H1 (cell line): ENCODE data around the gene PDE1A. TPM values are rescaled to one million over a fixed set of nuclear protein-coding genes. Genes with fewer than 3 reads are reported as not detected.

Source experiments
- CTCF ChIA-PET: fragments of 300-600 bp; sonication (Branson Sonifier 250); formaldehyde crosslinking; loops from one replicate; lab custom pipeline; 2021; ENCODE audit not compliant: partially characterized antibody; lab: Charles Lee
- POLR2A ChIA-PET: fragments of 300-600 bp; sonication (Branson Sonifier 250); formaldehyde crosslinking; loops from one replicate; lab custom pipeline; 2021; ENCODE audit warnings: inconsistent platforms; ENCODE audit not compliant: partially characterized antibody; lab: Charles Lee
- DNase-seq, 2 experiments: peaks; one replicate each; pipeline versions ENCODE4 v3.0.0 to v3.0.0-alpha.2; 2010 to 2022; ENCODE audit warnings: low spot score in 2 of 2, low read depth in 1 of 2, mixed read lengths in 1 of 2
- FAIRE-seq: peaks from 2 replicates; lab custom pipeline; 2011; peaks lifted over from hg19 to GRCh38; lab: Jason Lieb, UNC
- H2AFZ ChIP-seq: 2 replicates; pipeline ENCODE4 v1.8.1; 2012; ENCODE audit warnings: low read length, inconsistent platforms
- H2AK5ac ChIP-seq: 2 replicates; pipeline ENCODE4 v1.6.1; 2013; ENCODE audit warnings: low read depth, low read length
- H2BK120ac ChIP-seq: replicated peaks from 2 replicates; pipeline ENCODE3; 2013; ENCODE audit warnings: low read depth, low read length, inconsistent platforms
- H2BK12ac ChIP-seq: 2 replicates; pipeline ENCODE4 v1.6.1; 2013; ENCODE audit warnings: low read depth, low read length
- H2BK15ac ChIP-seq: 2 replicates; pipeline ENCODE4 v1.6.1; 2013; ENCODE audit warnings: low read length
- H2BK20ac ChIP-seq: 2 replicates; pipeline ENCODE4 v1.6.1; 2013; ENCODE audit warnings: low read length
- H2BK5ac ChIP-seq: 2 replicates; pipeline ENCODE4 v1.6.1; 2013; ENCODE audit warnings: low read depth, low read length
- H3K14ac ChIP-seq: 2 replicates; pipeline ENCODE4 v1.6.1; 2013; ENCODE audit warnings: inconsistent platforms; ENCODE audit not compliant: insufficient read length
- H3K18ac ChIP-seq: 2 replicates; pipeline ENCODE4 v1.6.1; 2013; ENCODE audit warnings: low read length; ENCODE audit errors: extremely low read depth
- H3K23ac ChIP-seq: 2 replicates; pipeline ENCODE4 v1.6.1; 2013; ENCODE audit warnings: inconsistent platforms; ENCODE audit not compliant: insufficient read length
- H3K23me2 ChIP-seq: 2 replicates; pipeline ENCODE4 v1.6.1; 2013; ENCODE audit warnings: low read depth, low read length
- H3K27ac ChIP-seq: 2 replicates; pipeline ENCODE4 v1.6.1; 2011; ENCODE audit warnings: low read depth, low read length, inconsistent platforms
- H3K27me3 ChIP-seq, 4 experiments: replicated peaks in 1 of 4; 1 replicate in 1 of 4; 2 replicates in 3 of 4; pipeline versions ENCODE4 v1.6.1 to v1.8.1; 2011 to 2013; ENCODE audit warnings: low read length in 3 of 4, mild to moderate bottlenecking in 3 of 4, inconsistent platforms in 2 of 4, mixed read lengths in 2 of 4, moderate library complexity in 1 of 4; ENCODE audit not compliant: control insufficient read depth in 3 of 4, insufficient read depth in 3 of 4; ENCODE audit errors: extremely low read depth in 1 of 4
- H3K36me3 ChIP-seq, 4 experiments: 2 replicates each; pipeline versions ENCODE4 v1.6.1 to v1.8.1; 2011 to 2013; ENCODE audit warnings: mild to moderate bottlenecking in 4 of 4, low read length in 3 of 4, moderate library complexity in 2 of 4, control low read depth in 1 of 4, inconsistent platforms in 1 of 4; ENCODE audit not compliant: insufficient read depth in 4 of 4, control insufficient read depth in 2 of 4
- H3K4ac ChIP-seq: replicated peaks from 2 replicates; pipeline ENCODE3; 2013; ENCODE audit warnings: low read length, low read depth, mixed read lengths, inconsistent platforms; ENCODE audit not compliant: insufficient read length
- H3K4me1 ChIP-seq, 4 experiments: replicated peaks in 1 of 4; 1 replicate in 1 of 4; 2 replicates in 3 of 4; pipeline versions ENCODE4 v1.6.1 to v1.8.1; 2011 to 2013; ENCODE audit warnings: low read length in 3 of 4, inconsistent platforms in 2 of 4, mixed read lengths in 1 of 4; ENCODE audit not compliant: insufficient read depth in 4 of 4, control insufficient read depth in 3 of 4
- H3K4me2 ChIP-seq, 2 experiments: 2 replicates each; pipeline versions ENCODE4 v1.6.1 to v1.8.1; 2011 to 2013; ENCODE audit warnings: low read depth in 2 of 2, low read length in 2 of 2, control low read depth in 1 of 2, inconsistent platforms in 1 of 2, mild to moderate bottlenecking in 1 of 2; ENCODE audit not compliant: insufficient read depth in 1 of 2
- H3K4me3 ChIP-seq, 4 experiments: fragments of 200-600, 300-600 bp in 1 of 4; sonication (generic), shearing (Covaris generic), sonication (Bioruptor Twin) in 1 of 4; 2 replicates each; pipeline versions ENCODE4 v1.5.1 to v1.8.1; 2011 to 2016; ENCODE audit warnings: low read length in 4 of 4, low read depth in 3 of 4, control low read depth in 2 of 4, inconsistent platforms in 2 of 4, mild to moderate bottlenecking in 2 of 4, mixed read lengths in 1 of 4, moderate library complexity in 1 of 4; ENCODE audit not compliant: insufficient read depth in 2 of 4; ENCODE audit errors: extremely low read depth in 1 of 4
- H3K56ac ChIP-seq: replicated peaks from 2 replicates; pipeline ENCODE3; 2013; ENCODE audit warnings: low read depth, mild to moderate bottlenecking, mixed read lengths, low read length, inconsistent platforms; ENCODE audit not compliant: insufficient read length
- H3K79me1 ChIP-seq: 2 replicates; pipeline ENCODE4 v1.6.1; 2013; ENCODE audit warnings: low read depth, low read length, control low read depth
- H3K79me2 ChIP-seq, 2 experiments: 2 replicates each; pipeline versions ENCODE4 v1.6.1 to v1.8.1; 2012 to 2013; ENCODE audit warnings: low read length in 2 of 2, mild to moderate bottlenecking in 2 of 2, inconsistent platforms in 1 of 2; ENCODE audit not compliant: insufficient read depth in 2 of 2, control insufficient read depth in 1 of 2
- H3K9ac ChIP-seq, 4 experiments: replicated peaks in 1 of 4; 1 replicate in 1 of 4; 2 replicates in 3 of 4; pipeline versions ENCODE4 v1.6.1 to v1.8.1; 2011 to 2013; ENCODE audit warnings: low read depth in 3 of 4, low read length in 3 of 4, control low read depth in 2 of 4, mild to moderate bottlenecking in 2 of 4, moderate library complexity in 2 of 4, inconsistent platforms in 1 of 4; ENCODE audit errors: extremely low read depth in 1 of 4
- H3K9me3 ChIP-seq, 2 experiments: 2 replicates each; pipeline versions ENCODE4 v1.6.1 to v1.8.1; 2012 to 2013; ENCODE audit warnings: mild to moderate bottlenecking in 2 of 2, moderate library complexity in 2 of 2, control low read depth in 1 of 2, inconsistent platforms in 1 of 2, low read depth in 1 of 2, low read length in 1 of 2, mixed read lengths in 1 of 2; ENCODE audit not compliant: insufficient read depth in 2 of 2
- H4K20me1 ChIP-seq, 2 experiments: replicated peaks in 1 of 2; 2 replicates each; pipeline versions ENCODE3 to v1.8.1; 2011 to 2013; ENCODE audit warnings: inconsistent platforms in 2 of 2, low read length in 2 of 2, mild to moderate bottlenecking in 1 of 2; ENCODE audit not compliant: insufficient read depth in 2 of 2, control insufficient read depth in 1 of 2
- H4K5ac ChIP-seq: 2 replicates; pipeline ENCODE4 v1.6.1; 2013; ENCODE audit warnings: low read length, low read depth, mixed read lengths, inconsistent platforms; ENCODE audit not compliant: insufficient read length
- H4K8ac ChIP-seq: 2 replicates; pipeline ENCODE4 v1.8.0; 2013; ENCODE audit warnings: mild to moderate bottlenecking, moderate library complexity, low read length, inconsistent platforms; ENCODE audit not compliant: insufficient read depth; ENCODE audit errors: extremely low read depth
- H4K91ac ChIP-seq: replicated peaks from 2 replicates; pipeline ENCODE3; 2013; ENCODE audit warnings: low read length, mixed read lengths, inconsistent platforms; ENCODE audit not compliant: insufficient read length
- POLR2AphosphoS5 ChIP-seq: IDR thresholded peaks from 2 replicates; pipeline ENCODE4 v1.6.1; 2011; ENCODE audit warnings: low read depth, low read length
- YY1 ChIP-seq: IDR thresholded peaks from 2 replicates; pipeline ENCODE4 v1.6.1; 2011; ENCODE audit warnings: low read depth, mild to moderate bottlenecking, low read length
- WGBS, 2 experiments: shearing (Covaris generic) in 1 of 2; methylation state at CpG; one replicate each; pipeline versions ENCODE4 v1.1.6 to v1.1.7; 2013 to 2015; ENCODE audit warnings: low lambda C conversion rate in 2 of 2, mixed read lengths in 2 of 2, inconsistent platforms in 1 of 2, low coverage in 1 of 2, missing lambda C conversion rate in 1 of 2; ENCODE audit not compliant: insufficient replicate concordance in 2 of 2, insufficient coverage in 1 of 2, insufficient read length in 1 of 2; ENCODE audit errors: extremely low coverage in 1 of 2, missing lambda C conversion rate in 1 of 2; 5-methylcytosine and 5-hydroxymethylcytosine counted together
- polyA plus RNA-seq, 7 experiments: library from polyadenylated mRNA; depleted of rRNA in 3 of 7; stranded (reverse) in 5 of 7; unstranded in 2 of 7; fragments of >200 nt in 5 of 7; fragments of 200-250 nt in 2 of 7; gene quantifications; 1 replicate in 5 of 7; 2 replicates in 1 of 7; 4 replicates in 1 of 7; pipeline versions ENCODE4 v1.2.1 to v1.2.3, GENCODE V29; 2011 to 2013; ENCODE audit warnings: missing spikeins in 2 of 7, mixed read lengths in 2 of 7
- total RNA-seq: library from RNA; stranded (reverse); fragmentation: NEBNext Ultra II Directional; extraction: Animal tissue kit (Norgen Biotek cat#: 25700); gene quantifications from 2 replicates; pipeline ENCODE4 v1.2.1, GENCODE V29; 2021

Gene PDE1A
- total and polyA plus RNA-seq, 2 of the 8 experiments (the other 6 are each of a cell fraction or from before 2014, with no cell fraction given) = 0.34 TPM; not detected in 1

DNA sequence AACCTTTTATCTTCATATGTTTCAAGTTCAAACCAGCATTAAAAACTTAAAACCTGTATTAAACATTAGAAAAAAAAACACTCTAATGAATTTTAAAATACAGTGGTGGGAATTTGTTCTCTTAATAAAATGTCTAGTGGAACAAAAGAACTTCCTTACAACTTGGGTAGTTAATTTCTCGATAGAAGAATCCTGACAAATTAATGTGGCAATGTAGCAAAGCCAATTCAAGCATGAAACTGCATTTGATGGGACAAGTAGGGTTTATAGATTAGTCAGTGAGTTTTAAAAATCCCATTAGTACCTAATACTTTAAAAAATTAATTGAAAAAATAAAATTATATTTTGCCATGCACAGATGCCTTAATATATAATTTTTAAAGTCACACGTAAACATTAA, 59.4 kb downstream of the PDE1A start:
- Histone ChIP-seq H3K23ac (no peak overlapping the region), H3K18ac (no peak overlapping the region), H4K8ac (no peak overlapping the region), H3K36me3 (no peaks in the 10 kb centered on the region), H3K4me3 (no peak overlapping the region), H2BK120ac (no peak overlapping the region), H3K27ac (no peak overlapping the region), H4K91ac (no peak overlapping the region), H3K9ac (no peak overlapping the region), H3K79me1 (no peaks in the 10 kb centered on the region), H3K9me3 (no peaks in the 10 kb centered on the region), H3K14ac (no peak overlapping the region), H3K27me3 (no peaks in the 10 kb centered on the region), H3K56ac (no peak overlapping the region), H3K4me2 (no peak overlapping the region), H4K5ac (no peak overlapping the region), H3K79me2 (no peaks in the 10 kb centered on the region), H2BK15ac (no peak overlapping the region), H2BK12ac (no peak overlapping the region), H2AK5ac (no peak overlapping the region), H3K4me1 (no peaks in the 10 kb centered on the region), H3K4ac (no peak overlapping the region), H4K20me1 (no peaks in the 10 kb centered on the region), H2BK20ac (no peak overlapping the region), H2BK5ac (no peak overlapping the region), H3K23me2 (no peaks in the 10 kb centered on the region), H2AFZ (no peak overlapping the region)
- CTCF ChIA-PET = no interaction called here
- WGBS, 2 experiments = 95% methylated on average over 2 of the region's 2 CpGs; no CpG with 5 or more reads in 1 of the 2 experiments
- TF ChIP-seq POLR2AphosphoS5 (no peak), YY1 (no peak)
- no peak for FAIRE-seq
- POLR2A ChIA-PET = no interaction called here
- DNase-seq = no peak
